ENCODE measurements around the gene PAH.

DNA sequence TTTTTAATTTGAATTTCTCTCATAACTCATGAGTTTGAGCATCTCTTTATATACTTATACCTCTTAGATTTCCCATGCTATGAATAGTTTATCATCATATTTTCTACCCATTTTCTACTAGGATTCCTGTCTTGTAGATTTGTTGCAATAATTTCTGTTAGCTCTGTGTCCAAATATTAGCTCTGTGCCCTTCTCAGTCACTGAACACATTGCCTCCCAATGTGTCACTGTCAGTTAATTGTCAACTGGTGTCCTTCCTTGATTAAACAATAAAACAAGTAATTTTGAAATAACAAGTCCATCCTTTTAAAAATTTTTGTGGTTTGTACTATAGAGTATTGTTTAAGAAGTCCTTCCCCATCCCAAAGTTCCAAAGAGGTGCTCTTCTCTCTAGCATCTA is 4.2 kb upstream of the PAH start:
- TF ChIP-seq, protein P1, sequence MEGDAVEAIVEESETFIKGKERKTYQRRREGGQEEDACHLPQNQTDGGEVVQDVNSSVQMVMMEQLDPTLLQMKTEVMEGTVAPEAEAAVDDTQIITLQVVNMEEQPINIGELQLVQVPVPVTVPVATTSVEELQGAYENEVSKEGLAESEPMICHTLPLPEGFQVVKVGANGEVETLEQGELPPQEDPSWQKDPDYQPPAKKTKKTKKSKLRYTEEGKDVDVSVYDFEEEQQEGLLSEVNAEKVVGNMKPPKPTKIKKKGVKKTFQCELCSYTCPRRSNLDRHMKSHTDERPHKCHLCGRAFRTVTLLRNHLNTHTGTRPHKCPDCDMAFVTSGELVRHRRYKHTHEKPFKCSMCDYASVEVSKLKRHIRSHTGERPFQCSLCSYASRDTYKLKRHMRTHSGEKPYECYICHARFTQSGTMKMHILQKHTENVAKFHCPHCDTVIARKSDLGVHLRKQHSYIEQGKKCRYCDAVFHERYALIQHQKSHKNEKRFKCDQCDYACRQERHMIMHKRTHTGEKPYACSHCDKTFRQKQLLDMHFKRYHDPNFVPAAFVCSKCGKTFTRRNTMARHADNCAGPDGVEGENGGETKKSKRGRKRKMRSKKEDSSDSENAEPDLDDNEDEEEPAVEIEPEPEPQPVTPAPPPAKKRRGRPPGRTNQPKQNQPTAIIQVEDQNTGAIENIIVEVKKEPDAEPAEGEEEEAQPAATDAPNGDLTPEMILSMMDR (IDR thresholded peaks at IDR 0.05; ENCODE audit: low read depth, low read length), result no peak
- no peak for TF ChIP-seq EZH2phosphoT487 (IDR thresholded peaks at IDR 0.05; ENCODE audit: low read depth)

Measured in OCI-LY3 (cell line).